Left ventricle myocardium superior (tissue), 1 donor: ENCODE measurements around the gene FURIN. TPM values are rescaled to one million over a fixed set of nuclear protein-coding genes. Genes with fewer than 3 reads are reported as not detected.
A peak's percentile ranks its signal among the peaks of the same experiment; 100 is the strongest.
"Not testable (repeated sequence)": the region's sequence is repeated elsewhere in the genome, so short reads cannot be mapped to it uniquely, and the experiment has no call there.

Source experiments
- ATAC-seq: fragments of 200-7000 bp; cut with Tn5 transposase; one replicate; pipeline ENCODE4 v1.9.1; 2020; ENCODE audit warnings: mild to moderate bottlenecking, moderate library complexity
- DNase-seq: peaks from one replicate; pipeline ENCODE4 v3.0.0-alpha.2; 2020
- intact Hi-C: fragments of 100-400 bp; cut with micrococcal nuclease; formaldehyde crosslinking; loops from one replicate; pipeline ENCODE4 v1.11.0; 2022
- total RNA-seq: library from RNA; stranded (reverse); fragmentation: NEBNext Ultra II Directional; extraction: Animal tissue kit (Norgen Biotek cat#: 25700); gene quantifications from one replicate; pipeline ENCODE4 v1.2.1, GENCODE V29; 2021
- donor health status: DM: no; HTN: yes; CAD: no; lungs with severe emphysema.

FURIN gene
- total RNA-seq, 1 donor from 2014 or later: 49.9 TPM

DNA sequence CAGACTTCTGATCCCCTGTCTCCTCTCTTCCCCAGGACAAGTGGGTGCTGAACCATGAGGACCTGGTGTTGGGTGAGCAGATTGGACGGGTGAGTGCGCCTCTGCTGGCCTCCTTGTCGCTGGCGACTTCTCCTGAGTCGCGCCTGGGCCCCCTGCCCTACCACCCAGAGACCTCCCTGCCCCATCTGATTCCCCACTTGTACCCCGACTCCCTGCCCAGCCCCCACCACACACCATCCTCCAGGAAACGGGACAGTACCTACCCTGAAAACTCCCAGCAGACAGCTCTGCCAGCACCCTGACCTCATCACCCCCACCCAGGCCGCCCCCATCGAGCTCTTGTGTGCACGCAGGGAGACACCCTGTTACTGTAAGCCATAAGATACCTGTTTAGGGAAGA is 23.6 kb downstream of the FURIN start:
- DNase-seq: no peak
- ATAC-seq: no peak
- intact Hi-C loops: no loop called here

DNA sequence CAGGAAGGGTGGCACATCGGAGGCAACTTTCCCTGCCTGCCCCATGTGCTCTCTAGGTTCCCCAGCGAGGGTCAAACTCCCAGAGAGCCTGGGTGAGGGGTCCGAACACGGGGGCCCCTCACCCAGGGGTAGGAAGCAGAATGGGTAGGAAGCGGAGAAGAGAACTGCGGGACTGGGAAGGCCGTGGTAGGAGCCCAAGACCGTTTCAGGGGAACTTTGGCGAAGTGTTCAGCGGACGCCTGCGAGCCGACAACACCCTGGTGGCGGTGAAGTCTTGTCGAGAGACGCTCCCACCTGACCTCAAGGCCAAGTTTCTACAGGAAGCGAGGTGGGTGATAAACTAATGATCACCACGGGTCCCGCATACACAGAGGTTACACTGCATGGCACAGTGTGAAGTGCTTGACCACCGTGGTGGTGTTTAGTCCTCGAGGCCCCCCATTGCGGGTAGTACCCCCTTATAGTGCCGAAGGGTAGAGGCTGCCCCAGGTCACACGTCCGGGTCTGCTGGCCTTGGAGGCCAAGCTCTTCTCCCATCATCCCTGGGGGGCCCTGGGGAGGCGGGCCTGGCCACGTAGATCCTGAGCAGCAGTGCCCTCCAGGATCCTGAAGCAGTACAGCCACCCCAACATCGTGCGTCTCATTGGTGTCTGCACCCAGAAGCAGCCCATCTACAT is 24.2 kb downstream of the FURIN start:
- ATAC-seq (no peak), DNase-seq (no peak)
- intact Hi-C loops: no loop called here

DNA sequence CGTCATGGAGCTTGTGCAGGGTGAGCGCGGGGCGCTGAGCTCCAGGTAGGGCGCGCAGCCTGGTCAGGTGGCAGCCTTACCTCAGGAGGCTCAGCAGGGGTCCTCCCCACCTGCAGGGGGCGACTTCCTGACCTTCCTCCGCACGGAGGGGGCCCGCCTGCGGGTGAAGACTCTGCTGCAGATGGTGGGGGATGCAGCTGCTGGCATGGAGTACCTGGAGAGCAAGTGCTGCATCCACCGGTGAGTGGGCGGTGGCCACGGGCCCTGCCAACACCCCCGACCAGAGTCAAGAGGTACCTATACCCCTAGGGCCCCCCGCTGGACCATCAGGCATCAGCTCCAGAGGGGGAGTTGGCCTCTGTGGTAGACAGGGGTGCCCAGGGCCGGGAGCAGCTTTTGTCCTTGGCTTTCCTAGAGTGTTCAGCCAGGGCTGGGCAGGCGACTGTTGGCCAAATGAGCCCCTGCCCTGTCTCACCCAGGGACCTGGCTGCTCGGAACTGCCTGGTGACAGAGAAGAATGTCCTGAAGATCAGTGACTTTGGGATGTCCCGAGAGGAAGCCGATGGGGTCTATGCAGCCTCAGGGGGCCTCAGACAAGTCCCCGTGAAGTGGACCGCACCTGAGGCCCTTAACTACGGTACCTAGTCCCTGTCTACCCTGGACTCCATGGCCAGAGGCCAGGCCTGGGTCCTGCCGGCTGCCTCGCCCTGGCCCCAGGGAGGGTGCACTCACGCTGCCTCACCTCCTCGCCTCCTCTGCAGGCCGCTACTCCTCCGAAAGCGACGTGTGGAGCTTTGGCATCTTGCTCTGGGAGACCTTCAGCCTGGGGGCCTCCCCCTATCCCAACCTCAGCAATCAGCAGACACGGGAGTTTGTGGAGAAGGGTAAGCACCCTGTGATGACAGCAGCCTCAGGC is 25.0 kb downstream of the FURIN start:
- intact Hi-C loops: no loop called here
- ATAC-seq (no peak), DNase-seq (peak; percentile 31)

DNA sequence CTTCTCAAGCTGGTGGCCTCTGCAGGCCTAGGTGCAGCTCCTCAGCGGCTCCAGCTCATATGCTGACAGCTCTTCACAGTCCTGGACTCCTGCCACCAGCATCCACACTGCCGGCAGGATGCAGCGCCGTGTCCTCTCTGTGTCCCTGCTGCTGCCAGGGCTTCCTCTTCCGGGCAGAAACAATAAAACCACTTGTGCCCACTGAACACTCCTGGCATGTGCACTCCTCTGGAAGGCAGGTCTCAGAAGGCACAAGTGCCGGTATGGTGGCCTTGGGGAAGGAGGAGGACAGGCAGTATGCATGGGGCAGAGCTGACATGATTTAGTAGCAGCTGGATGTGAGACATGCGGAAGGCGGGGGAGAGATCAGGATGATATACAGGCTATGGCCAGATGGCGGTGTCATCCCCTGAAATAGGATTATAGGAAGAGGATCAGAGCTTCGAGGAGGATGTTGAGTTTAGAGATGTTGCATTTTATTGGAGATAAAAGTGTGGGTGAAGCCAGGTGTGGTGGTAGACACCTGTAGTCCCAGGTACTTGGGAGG is 27.3 kb downstream of the FURIN start:
- no peak for ATAC-seq
- DNase-seq: no peak
- intact Hi-C loops: no loop called here

DNA sequence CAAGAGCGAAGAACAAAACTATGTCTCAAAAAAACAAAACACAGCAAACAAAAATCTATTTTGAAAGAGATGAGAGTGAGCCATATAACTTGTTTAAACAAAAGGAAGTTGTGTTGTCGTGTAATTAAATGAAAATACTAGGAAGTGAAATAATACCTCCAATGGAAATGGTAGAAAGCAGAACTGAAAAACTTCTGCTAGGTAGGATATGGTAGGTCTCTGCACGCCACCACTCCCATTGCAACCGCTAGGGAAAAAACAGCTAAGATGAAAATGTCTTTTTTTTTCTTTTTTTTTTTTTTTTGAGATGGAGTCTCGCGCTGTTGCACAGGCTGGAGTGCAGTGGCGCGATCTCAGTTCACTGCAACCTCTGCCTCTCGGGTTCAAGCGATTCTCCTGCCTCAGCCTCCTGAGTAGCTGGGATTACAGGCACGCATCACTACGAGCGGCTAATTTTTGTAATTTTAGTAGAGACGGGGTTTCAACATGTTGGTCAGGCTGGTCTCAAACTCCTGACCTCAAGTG is 28.8 kb downstream of the FURIN start:
- intact Hi-C loops, ATAC-seq: not testable (repeated sequence)

DNA sequence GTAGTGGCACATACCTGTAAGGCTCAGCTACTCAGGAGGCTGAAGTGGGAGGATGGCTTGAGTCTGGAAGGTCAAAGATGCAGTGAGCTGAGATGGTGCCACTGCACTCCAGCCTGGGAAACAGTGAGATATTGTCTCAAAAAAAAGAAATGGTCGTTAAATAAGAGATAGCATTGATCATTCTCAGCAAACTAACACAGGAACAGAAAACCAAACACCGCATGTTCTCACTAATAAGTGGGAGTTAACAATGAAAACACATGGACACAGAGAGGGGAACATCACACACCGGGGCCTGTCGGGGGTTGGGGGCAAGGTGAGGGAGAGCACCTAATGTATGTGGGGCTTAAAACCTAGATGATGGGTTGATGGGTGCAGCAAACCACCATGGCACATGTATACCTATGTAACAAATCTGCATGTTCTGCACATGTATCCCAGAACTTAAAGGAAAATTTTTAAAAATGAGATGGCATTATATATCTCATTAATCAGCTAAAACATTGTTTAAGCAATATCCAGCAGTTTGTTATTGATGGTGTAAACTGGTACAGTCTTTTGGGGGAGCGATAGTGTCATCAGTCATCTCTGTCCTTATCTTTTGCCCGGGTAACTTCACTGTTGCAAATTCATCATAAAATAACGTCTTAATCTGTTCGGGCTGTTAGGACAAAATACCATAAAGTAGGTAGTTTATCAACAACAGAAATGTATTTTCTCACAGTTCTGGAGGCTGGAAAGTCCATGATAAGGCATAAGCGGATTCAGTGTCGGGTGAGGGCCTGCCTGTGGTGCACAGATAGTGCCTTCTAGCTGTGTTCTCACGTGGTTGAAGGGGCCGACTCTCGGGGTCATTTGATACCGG is 33.0 kb downstream of the FURIN start:
- peak; percentile 4 for ATAC-seq
- peak; percentile 30 for DNase-seq
- intact Hi-C loops: no loop called here

More for the DNA sequence above, 28.8 kb downstream of the FURIN start:
- peak; percentile 6 for DNase-seq

DNA sequence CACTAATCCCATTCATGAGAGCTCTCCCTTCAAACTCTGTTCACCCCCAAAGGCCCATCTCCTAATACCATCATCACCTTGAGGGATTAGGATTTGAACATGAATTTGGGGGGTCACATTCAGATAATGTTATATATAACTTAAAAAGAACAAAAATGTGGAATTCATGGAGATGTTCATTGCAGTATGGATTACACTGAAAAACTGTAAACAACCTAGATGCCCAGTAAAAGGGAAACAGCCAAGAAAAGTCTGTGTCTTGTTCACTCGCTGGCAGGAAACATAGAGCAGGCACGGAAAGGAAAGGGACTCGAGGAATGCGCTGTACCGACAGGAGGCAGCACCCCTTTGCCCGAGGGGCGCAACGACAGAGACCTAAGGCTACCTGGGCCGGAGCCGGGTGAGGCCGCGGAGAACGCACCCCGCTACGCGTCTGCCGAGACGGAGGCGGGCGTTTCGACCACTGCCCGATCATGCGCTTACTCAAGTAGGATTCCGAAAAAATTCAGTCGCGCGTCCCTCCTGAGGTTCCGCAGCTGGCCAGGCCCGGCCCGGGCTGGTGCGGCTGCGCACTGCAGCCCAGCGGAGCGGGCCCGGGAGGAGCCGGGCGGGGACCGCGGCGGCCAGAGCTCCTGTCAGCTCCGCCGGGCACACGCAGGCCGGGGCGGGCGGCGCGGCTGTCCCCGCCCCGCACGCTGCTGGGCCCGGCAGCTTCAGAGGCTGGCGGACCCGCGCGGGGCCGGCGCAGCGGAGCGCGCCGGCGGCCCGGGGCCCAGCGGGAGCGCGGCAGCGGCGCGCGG is 33.9 kb downstream of the FURIN start:
- DNase-seq (peak; percentile 88), ATAC-seq (peak; percentile 89)
- intact Hi-C loops: no loop called here

DNA sequence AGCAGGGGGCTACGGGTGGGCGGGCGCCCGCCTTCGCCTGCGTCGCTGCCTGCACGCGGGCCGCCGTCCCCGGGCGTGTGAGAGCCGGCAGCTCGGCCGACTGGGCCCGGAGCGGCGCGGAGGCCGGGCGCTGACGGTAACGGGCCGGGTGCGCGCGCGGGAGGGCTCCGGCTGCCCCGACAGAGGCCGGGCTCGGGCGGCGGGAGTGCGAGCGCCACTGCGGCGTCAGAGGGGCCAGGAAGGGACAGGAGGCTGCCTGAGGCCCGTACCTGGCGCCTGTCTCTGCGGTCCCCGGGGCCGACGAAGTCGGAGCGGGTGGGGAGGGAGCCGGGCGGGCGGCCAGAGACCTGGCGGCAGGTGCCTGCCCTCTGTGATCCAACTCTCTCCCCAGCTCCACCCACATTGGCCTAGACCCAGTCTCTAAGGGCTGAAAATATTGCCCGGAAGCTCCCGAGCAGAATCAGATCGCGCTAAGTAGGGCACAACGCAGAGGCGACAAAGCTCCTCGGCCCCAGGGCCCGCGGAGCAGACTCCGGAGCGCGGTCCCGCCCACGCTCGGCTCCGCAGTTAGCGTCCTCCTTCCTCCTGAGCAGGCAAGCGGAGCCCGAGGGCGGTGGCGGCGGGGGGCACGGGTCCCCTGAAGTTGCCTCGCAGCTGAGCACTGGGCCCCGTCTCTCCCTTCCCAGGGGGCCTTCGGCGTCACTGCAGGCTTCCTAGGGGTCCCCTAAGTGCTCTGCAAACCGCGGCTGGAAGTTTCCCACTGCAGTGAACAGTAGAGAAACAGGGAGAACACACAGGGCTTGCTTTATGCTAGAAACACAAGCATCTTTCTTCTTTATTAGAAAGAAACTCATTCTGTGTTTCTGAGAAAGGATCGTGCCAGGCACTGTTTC is 34.7 kb downstream of the FURIN start, which contains the start of gene MAN2A2:
Gene MAN2A2, plus strand, starts transcription at position 463 of the 893 bp plus-strand sequence. CDS start 906 bp downstream, outside the sequence.
- ATAC-seq: peak; percentile 62
- intact Hi-C loops: no loop called here
- DNase-seq: peak; percentile 82

- DNase-seq: peak; percentile 35
- ATAC-seq: peak; percentile 21
- intact Hi-C loops: no loop called here
These were observed 35.5 kb downstream of the FURIN start for GRCh38 chr15:90903733-90904536.

DNA sequence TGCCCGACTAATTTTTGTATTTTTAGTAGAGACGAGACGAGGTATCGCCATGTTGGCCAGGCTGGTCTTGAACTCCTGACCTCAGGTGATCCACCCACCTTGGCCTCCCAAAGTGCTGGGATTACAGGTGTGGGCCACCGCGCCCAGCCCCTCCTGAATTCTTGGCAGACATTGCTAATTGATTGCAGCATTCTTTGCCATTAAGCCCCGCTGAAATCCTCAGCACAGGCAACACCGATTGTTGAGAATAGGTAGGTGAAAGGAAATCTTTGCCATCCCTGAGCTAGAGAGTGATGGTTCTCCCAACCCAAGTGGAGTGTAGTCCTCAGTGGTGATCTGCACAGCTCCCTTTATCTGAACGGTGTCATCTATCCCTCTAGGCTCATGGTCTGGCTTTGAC is 36.4 kb downstream of the FURIN start:
- intact Hi-C loops: no loop called here
- DNase-seq: peak; percentile 12

GRCh38 chr15:90905306-90906180 is 37.2 kb downstream of the FURIN start:
- no peak for ATAC-seq
- DNase-seq: peak; percentile 31
- intact Hi-C loops: no loop called here

More for the DNA sequence above, 36.4 kb downstream of the FURIN start:
- ATAC-seq: no peak

DNA sequence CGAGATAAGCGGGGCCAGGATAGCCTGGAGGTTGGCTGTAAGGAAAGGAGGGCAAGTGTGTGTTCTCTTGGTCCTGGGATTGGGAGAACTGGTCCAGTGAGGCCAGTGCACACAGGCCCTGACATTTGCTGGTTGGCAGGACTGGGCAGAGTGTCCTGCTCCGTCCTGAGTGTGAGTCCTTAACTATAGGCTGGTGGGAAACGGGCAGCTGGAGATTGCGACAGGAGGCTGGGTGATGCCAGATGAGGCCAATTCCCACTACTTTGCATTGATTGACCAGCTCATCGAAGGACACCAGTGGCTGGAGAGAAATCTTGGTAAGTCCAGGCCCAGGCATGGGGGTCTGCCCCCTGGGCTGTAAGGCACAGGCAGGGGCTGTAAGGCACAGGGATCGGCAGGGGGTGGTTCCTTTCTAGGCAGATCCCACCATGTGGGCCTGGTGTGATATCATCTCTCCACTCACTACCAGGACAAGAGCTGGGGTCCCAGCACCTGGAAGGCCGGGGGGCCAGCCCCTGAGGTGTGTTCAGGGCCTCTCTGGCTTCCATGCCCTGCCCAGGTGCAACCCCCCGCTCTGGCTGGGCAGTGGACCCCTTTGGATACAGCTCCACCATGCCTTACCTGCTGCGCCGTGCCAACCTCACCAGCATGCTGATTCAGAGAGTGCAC is 37.9 kb downstream of the FURIN start:
- no peak for ATAC-seq
- DNase-seq: peak; percentile 27
- intact Hi-C loops: no loop called here

GRCh38 chr15:90907051-90907660 is 38.8 kb downstream of the FURIN start:
- peak; percentile 35 for DNase-seq
- no peak for ATAC-seq

DNA sequence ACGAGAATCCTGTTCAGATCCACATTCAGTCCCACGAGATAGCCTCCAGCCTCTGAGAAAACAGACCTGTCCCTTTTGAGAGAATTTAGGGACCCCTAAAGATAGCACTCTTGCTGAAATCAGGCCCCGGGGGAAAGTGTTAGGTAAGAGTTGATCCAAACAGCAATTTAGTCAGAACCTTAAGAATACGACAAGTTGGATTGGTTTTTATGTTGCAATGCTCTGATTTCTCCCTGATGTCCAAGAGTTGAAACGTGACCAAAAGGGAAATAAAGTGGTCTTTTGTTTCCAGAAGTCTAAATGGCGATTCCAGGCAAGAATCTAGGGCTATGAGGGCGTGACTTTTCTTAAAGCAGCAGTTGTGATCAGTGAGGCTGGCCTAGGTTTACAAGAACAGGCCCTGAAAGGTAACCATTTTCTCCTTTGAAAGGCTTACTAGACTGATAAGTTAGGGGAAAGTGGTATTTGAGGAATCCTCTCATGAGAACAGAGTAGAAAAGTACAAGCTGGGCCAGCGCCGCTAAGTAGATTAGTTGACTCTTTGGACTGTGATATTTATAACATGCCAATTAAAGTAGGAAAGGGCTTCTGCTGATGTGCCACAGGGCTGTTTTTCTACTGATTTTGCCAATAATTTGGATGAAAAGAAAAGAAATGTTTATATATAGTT is 39.6 kb downstream of the FURIN start:
- ATAC-seq (peak; percentile 53), DNase-seq (peak; percentile 45)
- intact Hi-C loops: no loop called here

More at GRCh38 chr15:90907051-90907660, 38.8 kb downstream of the FURIN start:
- intact Hi-C loops: no loop called here
